Eye (tissue), 1 donor: ENCODE measurements around the gene IL36G.
"Not testable (repeated sequence)": the region's sequence is repeated elsewhere in the genome, so short reads cannot be mapped to it uniquely, and the experiment has no call there.

Experiments
- DNase-seq: peaks from one replicate; pipeline ENCODE4 v3.0.0-alpha.2; 2015

The IL36G gene

GRCh38 chr2:112977559-112978056, at the start of gene IL36G:
TSS of gene IL36G (plus strand) at chr2:112978006. CDS start at chr2:112978639, 633 bp downstream.
- no peak for DNase-seq

DNA sequence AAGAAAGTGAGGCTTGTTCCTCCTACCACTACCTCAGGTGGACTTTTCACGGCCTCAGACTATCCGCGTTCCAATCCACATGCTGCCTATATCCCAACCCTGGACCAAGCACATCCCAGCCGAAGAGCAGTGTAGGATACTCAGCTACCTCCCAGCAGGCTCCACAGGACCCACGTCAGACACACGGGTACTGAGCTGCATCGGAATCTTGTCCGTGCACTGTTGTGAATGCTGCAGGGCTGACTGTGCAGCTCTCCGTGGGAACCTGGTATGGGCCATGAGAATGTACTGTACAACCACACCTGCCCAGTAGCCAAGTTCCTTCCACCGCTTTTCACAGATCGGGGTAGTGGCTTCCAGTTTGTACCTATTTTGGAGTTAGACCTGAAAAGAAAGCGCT, 44.5 kb upstream of the IL36G start:
- no peak for DNase-seq

DNA sequence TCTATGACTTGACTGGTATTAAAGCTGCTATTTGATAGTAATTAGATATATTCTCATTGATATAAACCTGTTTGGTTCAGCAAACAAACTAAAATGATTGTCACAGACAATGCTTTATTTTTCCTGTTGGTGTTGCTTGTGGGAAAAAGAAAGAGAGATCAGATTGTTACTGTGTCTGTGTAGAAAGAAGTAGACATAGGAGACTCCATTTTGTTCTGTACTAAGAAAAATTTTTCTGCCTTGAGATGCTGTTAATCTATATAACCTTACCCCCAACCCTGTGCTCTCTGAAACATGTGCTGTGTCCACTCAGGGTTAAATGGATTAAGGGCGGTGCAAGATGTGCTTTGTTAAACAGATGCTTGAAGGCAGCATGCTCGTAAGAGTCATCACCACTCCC, 43.7 kb upstream of the IL36G start:
- DNase-seq: not testable (repeated sequence)

GRCh38 chr2:112936927-112937232, 40.9 kb upstream of the IL36G start:
- DNase-seq: no peak

GRCh38 chr2:112938904-112939303, 38.9 kb upstream of the IL36G start:
- no peak for DNase-seq

DNA sequence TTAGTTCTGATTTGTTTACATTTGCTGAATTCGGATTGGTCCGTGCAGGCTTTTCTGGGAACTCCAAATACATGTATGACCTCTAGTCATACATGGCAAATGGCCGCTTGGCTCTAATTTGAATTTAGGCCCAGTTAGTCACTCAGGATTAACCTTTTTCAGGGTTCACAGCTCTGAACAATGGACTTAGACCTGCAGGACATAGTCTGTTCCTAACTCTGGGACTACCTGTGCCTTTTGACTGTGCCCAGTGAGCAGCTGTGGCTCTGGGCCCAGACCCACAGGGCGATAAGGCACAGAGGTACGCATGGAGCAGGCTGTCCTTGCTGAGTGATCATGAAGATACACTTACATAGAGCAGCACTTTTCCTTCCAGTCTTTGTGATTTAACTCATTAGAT, 38.4 kb upstream of the IL36G start:
- DNase-seq: no peak

DNA sequence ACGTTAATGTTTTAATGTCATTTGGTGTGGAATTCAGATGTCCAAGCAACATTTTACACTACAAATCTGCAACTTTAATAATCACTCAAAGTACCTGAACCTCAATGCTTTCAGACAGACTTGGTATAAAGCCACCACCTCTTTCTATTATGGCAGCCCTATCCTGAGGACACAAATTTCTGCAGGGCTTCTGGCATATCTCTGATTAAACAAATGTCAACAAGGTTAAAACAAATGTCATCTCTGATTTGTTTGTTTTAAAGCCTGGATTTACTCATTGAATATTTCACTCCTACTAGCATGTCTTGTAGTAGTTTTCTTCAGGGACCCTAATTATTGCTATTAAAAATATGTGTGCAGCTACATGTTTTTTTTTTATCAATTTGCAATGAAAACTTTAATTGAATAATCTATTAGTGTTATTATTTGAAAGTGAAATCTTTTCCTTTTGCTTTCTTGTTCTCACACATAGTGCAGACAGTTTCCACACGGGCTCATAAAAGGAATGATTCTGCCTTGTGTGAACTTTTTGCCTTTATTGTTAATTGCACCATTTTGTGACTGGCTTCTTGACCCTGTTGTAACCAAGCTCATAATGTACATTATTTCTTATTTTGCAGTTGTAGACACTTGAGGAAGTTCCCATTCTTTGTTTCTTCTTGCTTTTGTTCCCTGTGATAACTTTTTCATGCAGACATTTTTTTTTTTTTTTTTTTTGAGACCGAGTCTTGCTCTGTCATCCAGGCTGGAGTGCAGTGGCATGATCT, 36.8 kb upstream of the IL36G start:
- DNase-seq: no peak

DNA sequence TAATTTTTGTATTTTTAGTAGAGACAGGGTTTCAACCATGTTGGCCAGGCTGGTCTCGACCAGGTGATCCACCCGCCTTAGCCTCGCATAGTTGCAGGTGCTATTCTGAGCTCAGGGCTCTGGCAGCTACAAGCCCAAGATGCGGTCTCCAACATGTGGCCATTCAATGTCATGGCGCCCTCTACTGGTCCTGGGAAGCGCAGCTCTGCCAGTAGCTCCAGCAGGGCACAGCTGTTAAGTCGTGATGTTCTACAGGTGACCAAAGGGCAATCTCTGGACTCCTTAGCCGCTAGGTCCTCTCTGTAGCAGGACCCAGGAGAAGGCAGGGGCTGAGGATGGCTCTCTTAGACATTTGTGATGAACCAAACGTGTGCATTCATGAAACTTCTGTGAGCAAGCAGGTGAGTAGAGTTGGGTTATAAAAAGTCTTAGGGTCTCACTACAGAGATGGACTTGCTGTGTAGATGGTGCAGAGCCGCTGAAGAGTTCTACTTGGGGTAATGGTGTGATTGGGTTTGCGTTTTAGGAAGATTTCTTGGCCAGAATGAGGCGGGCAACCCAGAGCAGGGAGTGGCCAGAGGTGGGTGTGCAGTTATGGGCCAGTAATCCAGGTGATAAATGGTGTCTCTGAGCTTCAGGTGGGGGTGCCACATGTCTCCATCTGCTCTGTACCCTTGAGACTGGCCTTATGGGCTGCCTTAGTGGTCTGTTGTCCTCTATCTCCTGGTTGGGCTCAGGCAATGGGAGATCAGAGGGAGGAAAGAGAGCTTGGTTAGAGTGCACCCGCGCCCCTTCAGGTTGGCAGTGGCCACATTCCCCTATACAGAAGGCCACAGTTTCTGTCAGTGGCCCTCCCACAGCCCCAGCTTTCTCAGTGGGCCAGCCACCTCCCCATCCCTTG, 35.8 kb upstream of the IL36G start:
- peak; percentile 80 for DNase-seq

GRCh38 chr2:112942654-112943002, 35.2 kb upstream of the IL36G start:
- DNase-seq: no peak

DNA sequence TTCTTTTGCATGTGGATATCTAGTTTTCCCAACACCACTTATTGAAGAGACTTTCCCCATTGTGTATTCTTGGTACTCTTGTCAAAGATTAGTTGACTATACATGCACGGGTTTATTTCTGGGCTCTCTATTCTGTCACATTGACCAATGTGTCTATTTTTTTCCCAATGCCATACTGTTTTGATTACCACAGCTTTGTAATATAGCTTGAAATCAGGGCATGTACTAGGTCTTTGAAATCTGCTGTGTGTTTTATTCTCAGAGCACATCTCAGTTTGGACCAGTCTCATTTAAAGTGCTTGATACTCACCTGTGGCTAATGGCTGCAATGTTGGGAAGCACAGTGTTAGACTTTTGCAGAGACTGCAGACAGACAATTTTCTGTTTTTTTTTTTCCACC, 32.8 kb upstream of the IL36G start:
- no peak for DNase-seq

GRCh38 chr2:112946086-112946485, 31.7 kb upstream of the IL36G start:
- no peak for DNase-seq

- DNase-seq: no peak
These were observed 30.4 kb upstream of the IL36G start for GRCh38 chr2:112947374-112947773.

- DNase-seq: no peak
These were observed 28.4 kb upstream of the IL36G start for GRCh38 chr2:112949456-112949855.

- DNase-seq: no peak
These were observed 23.4 kb upstream of the IL36G start for GRCh38 chr2:112954364-112954763.

GRCh38 chr2:112957511-112957910, 20.3 kb upstream of the IL36G start:
- DNase-seq: no peak

DNA sequence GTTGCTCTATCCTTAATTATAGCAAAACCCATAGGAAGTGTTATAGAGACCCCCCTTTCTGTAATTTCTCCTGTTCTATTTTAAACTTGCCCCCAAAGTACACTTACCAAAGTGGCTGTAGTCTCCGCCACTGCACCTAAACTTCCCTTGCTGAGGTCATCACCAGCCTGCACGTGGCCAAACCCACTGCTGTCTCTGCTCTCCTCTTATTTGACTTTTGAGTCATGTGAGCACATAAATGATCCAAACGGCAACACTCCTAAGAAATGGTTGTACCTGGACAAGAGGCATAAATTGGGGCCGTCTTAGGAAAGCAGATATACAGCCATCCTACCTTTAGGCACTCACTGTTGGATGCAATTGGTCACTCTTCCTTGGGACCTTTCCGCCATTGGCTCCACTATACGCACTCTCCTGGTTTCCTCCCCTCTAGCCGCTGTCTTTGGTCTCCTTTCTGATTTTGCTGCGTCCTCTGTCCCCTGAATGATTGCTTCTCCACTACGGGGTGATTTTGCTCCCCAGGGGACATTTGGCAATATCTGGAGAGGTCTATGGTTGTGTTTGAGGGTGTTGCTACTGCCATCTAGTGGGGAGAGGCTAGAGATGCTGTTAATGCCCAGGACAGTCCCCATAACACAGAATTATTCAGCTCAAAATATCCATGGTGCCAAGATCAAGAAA, 19.2 kb upstream of the IL36G start:
- peak; percentile 82 for DNase-seq

- peak; percentile 39 for DNase-seq
These were observed 18.5 kb upstream of the IL36G start for GRCh38 chr2:112959109-112959812.

DNA sequence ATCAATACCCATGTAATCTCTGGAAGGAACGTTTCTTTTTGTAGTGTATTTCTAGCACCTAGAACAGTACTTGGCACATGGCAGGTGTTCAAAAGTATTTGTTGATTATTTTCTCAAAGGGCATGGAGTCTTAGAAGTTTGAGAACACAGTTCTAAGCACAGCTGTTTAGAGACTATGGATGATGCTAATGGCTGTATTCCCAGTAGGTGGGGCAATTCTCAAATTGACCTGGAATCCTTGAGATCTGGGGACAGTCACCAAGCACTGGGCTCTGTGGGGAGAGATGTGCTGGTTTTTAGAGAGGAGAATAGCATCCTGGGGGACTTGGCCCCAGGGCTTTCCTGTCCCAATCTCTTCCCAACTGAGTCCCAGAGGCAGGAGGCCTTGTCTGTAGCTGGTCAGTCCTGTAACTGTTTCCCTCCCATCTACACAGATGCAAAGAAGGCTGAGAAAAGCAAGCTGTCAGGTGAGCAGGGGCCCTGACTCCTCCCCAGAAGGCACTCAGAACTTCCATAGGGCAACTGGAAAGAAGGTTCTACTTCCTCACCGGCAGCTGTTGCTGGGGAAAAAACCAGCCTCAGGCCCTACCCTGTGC, 17.5 kb upstream of the IL36G start:
- DNase-seq: no peak

DNA sequence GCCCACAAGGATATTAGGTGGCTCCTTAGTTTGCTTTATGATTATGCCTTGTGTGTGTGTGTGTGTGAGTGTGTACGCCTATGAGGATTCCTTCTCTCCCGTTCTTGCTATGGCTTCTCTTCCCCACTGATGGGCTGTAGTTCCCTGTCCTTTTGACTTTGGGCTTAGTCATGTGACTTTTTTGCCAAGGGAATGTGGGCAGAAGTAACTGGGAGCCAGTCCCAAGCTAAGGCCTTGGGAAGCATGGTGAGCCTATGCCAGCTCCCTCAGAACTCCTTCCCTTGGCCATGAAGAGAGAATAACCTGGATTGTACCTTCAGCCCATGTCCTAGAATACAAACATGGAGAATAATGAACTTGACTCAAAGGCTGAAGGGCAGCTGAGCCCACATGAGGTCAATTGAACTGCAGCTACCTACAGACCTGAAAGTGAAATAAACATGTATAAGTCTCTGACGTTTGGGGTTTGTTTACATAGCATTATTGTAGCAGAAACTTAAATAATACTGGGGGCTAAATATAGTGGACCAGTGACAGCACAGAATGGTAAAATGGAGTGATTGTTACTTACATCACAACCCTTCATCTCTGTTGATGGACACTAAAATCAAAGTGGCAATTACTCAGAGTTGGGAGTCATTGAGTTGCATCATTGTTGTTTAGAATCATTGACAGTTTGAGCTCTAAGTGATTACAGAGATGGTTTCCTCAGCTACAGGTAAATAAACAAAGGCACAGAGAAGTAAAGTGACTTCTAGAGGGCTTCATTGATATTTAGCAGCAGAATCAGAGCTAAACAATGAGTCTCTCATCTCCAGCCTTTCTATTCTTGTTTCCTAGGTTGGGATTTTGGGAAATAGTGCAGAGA, 15.3 kb upstream of the IL36G start:
- DNase-seq: no peak

- no peak for DNase-seq
These were observed 10.8 kb upstream of the IL36G start for GRCh38 chr2:112967023-112967422.

DNA sequence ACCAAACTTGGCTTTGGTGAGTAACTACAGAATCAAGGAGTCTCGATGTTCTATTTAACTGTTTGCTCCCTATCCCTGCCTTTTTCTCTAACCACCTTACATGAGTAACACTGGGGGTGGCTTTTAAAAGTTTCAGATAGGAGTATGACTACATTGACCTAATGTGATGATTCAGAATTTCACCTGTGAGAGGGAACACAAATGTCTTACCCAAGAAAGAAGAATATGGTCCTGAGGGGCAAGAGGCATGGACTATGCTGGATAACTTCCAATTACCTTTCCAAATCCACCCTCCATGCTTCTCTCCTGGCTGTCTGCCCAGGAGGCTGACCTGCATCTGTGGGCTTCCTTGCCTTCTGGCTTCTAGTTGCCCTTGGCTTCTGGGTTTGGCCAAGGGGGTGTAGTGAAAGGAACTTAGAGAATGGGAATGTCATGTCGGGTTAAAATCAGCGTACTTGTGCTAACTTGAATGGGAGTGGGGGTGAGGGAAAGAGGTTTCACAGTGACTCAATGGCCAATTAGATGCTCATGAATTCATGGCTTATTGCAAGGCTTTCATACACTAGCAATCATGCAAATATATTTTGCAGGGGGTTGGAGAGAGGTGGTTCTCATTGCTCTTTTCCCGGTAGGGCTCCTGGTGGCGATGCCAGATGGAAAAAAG, 5.3 kb upstream of the IL36G start:
- DNase-seq: no peak
